DMS53 treated with DMSO at 0.1 percent for 48 hours (cell line): ENCODE measurements around the gene AKT2.
"Not testable (repeated sequence)": the region's sequence is repeated elsewhere in the genome, so short reads cannot be mapped to it uniquely, and the experiment has no call there.

Experiments used
- DNase-seq: peaks from one replicate; lab custom pipeline; 2025; ENCODE audit not compliant: unreplicated experiment; lab: John Stamatoyannopoulos, UW

Gene AKT2

GRCh38 chr19:40221858-40222619, 63.1 kb downstream of the AKT2 start:
- DNase-seq: peak; percentile 84

- no peak for DNase-seq
Measured at GRCh38 chr19:40220674-40221073, 64.5 kb downstream of the AKT2 start.

GRCh38 chr19:40219721-40220276, 65.3 kb downstream of the AKT2 start:
- peak; percentile 80 for DNase-seq

GRCh38 chr19:40219029-40219428, 66.1 kb downstream of the AKT2 start:
- DNase-seq: not testable (repeated sequence)

- DNase-seq: no peak
Measured at GRCh38 chr19:40217934-40218890, 66.9 kb downstream of the AKT2 start, which contains the start of gene TTC9B. TTC9B (minus strand) TSS chr19:40218384; CDS start chr19:40218381, 3 bp downstream.

- peak; percentile 96 for DNase-seq
Measured at GRCh38 chr19:40217027-40217810, 67.9 kb downstream of the AKT2 start.

GRCh38 chr19:40216777-40217026, 68.4 kb downstream of the AKT2 start:
- DNase-seq: no peak

GRCh38 chr19:40216013-40216776, 69.0 kb downstream of the AKT2 start:
- DNase-seq: peak; percentile 50

- DNase-seq: no peak
Measured at GRCh38 chr19:40214936-40215335, 70.2 kb downstream of the AKT2 start.

- DNase-seq: no peak
Measured at GRCh38 chr19:40213882-40214570, 71.1 kb downstream of the AKT2 start.

- DNase-seq: no peak
Measured at GRCh38 chr19:40213251-40213829, 71.8 kb downstream of the AKT2 start.

GRCh38 chr19:40210889-40211288, 74.3 kb downstream of the AKT2 start:
- DNase-seq: no peak

GRCh38 chr19:40208602-40209001, 76.5 kb downstream of the AKT2 start:
- DNase-seq: no peak

GRCh38 chr19:40205760-40206159, 79.4 kb downstream of the AKT2 start:
- no peak for DNase-seq

GRCh38 chr19:40204381-40204780, 80.8 kb downstream of the AKT2 start:
- no peak for DNase-seq

- no peak for DNase-seq
Measured at GRCh38 chr19:40200341-40201099, 84.6 kb downstream of the AKT2 start.

GRCh38 chr19:40198272-40198990, 86.7 kb downstream of the AKT2 start:
- no peak for DNase-seq

- no peak for DNase-seq
Measured at GRCh38 chr19:40193587-40193849, 91.6 kb downstream of the AKT2 start.
